NT2/D1 (cell line): ENCODE data around the gene PLXNA4.
"Not testable (repeated sequence)": the region's sequence is repeated elsewhere in the genome, so short reads cannot be mapped to it uniquely, and the experiment has no call there.

ENCODE experiments used
- DNase-seq: peaks from one replicate; pipeline ENCODE4 v3.0.0-alpha.2; 2011; ENCODE audit warnings: low read depth, low spot score
- H3K27me3 ChIP-seq: 2 replicates; pipeline ENCODE4 v1.6.0; 2011; ENCODE audit warnings: mild to moderate bottlenecking; ENCODE audit not compliant: insufficient read length, insufficient read depth
- H3K36me3 ChIP-seq: 2 replicates; pipeline ENCODE4 v1.6.1; 2011; ENCODE audit warnings: mild to moderate bottlenecking, low read length, mixed read lengths; ENCODE audit not compliant: insufficient read depth, insufficient read length
- H3K4me1 ChIP-seq: 2 replicates; pipeline ENCODE4 v1.5.1; 2011; ENCODE audit not compliant: insufficient read depth, insufficient read length
- H3K4me3 ChIP-seq: 2 replicates; pipeline ENCODE4 v1.5.1; 2011; ENCODE audit warnings: low read depth; ENCODE audit not compliant: insufficient read length
- H3K9ac ChIP-seq: 2 replicates; pipeline ENCODE4 v1.6.0; 2011; ENCODE audit warnings: low read depth; ENCODE audit not compliant: insufficient read length
- H3K9me3 ChIP-seq: 2 replicates; pipeline ENCODE4 v1.5.1; 2011; ENCODE audit warnings: mild to moderate bottlenecking, low read length; ENCODE audit not compliant: insufficient read depth
- SUZ12 ChIP-seq: IDR thresholded peaks from 2 replicates; pipeline ENCODE4 v1.6.1; 2011; ENCODE audit not compliant: insufficient read length, insufficient read depth; ENCODE audit errors: extremely low read depth
- YY1 ChIP-seq: IDR thresholded peaks from 2 replicates; pipeline ENCODE4 v1.6.1; 2011; ENCODE audit not compliant: insufficient read length, insufficient read depth
- ZNF274 ChIP-seq: IDR thresholded peaks from 2 replicates; pipeline ENCODE4 v1.6.1; 2011; ENCODE audit warnings: mild to moderate bottlenecking, low read depth, low read length

PLXNA4 gene

DNA sequence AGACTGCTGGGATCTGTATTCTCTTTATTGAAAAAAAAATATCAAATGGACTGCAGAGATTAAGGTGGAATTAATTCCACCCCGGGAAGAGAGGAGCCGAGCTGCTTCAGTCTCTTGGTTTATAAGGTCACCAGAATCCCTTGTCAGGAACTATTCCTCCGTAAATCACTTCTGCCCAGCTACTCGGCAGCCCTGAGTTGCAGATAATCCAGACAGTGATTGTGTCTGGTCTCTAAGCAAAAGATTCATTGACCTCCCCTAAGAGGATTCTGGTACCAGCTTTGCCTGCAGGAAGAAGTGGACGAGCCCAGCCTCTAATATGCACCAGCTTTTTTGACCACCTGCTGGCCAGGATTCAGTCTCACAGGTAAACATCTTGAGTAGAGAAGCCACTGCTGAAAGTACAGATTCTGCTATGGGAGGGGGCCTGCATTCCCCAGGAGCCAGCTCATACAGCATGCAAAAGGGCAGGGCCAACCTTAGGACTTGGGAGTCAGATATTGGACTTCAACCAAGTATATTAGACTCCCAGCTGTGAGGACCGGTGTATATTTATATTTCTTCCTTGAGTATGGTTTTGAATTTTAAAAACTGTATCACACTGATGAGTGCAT is 27.1 kb upstream of the PLXNA4 start:
- Histone ChIP-seq H3K9ac (no peak overlapping the region), H3K4me1 (no peaks in the 10 kb centered on the region), H3K9me3 (no peaks in the 10 kb centered on the region), H3K27me3 (no peaks in the 10 kb centered on the region), H3K36me3 (no peaks in the 10 kb centered on the region), H3K4me3 (no peak overlapping the region)
- no peak for DNase-seq
- no peak for TF ChIP-seq ZNF274
- TF ChIP-seq SUZ12 = no peak
- TF ChIP-seq YY1 = no peak

DNA sequence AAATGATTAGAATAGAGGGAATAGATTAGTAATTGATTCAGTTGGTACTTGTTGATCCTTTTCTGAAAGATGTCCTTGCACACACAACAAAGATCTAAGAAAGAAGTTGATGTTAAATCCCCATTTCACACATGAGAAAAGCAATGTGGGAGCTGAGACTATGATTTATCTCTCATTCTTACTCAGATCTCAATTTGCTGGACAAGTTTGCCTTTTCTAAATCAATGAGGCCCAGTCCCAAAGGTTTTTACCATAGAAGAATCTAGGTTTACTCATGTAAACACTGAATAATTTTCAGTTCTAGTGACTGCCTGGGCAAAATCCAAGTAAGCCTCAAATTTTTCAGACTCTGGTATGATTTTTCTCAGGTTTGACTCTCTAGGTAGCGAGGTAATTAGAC is 25.5 kb upstream of the PLXNA4 start:
- no peak for DNase-seq
- no peaks in the 10 kb centered on the region for H3K9me3 ChIP-seq
- no peak overlapping the region for H3K9ac ChIP-seq
- H3K36me3 ChIP-seq = no peaks in the 10 kb centered on the region
- no peaks in the 10 kb centered on the region for H3K27me3 ChIP-seq
- no peak overlapping the region for H3K4me3 ChIP-seq
- no peaks in the 10 kb centered on the region for H3K4me1 ChIP-seq
- TF ChIP-seq YY1 (no peak), SUZ12 (no peak), ZNF274 (no peak)

DNA sequence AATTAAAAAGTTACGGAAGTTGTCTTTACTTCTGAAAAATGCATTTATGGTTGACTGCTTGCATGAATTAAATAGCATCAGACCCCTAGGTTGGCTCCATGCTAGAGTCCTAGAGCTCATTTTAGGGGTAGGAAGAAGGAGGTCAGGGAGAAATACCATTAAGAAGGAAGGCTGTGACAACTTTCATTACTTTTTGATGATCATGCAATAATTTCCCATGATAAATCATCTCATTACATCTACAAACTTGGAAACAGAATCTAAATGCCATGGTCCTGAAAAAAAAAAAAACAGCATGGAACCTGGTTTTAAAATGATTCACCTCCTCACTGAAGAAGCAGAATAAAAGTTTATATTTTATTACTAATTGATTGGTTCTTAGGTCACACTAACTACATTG is 20.3 kb upstream of the PLXNA4 start:
- Histone ChIP-seq H3K4me3 (no peak overlapping the region), H3K36me3 (no peaks in the 10 kb centered on the region), H3K4me1 (no peaks in the 10 kb centered on the region), H3K9me3 (no peaks in the 10 kb centered on the region), H3K27me3 (no peaks in the 10 kb centered on the region), H3K9ac (no peak overlapping the region)
- TF ChIP-seq YY1 (no peak), SUZ12 (no peak), ZNF274 (no peak)
- no peak for DNase-seq

DNA sequence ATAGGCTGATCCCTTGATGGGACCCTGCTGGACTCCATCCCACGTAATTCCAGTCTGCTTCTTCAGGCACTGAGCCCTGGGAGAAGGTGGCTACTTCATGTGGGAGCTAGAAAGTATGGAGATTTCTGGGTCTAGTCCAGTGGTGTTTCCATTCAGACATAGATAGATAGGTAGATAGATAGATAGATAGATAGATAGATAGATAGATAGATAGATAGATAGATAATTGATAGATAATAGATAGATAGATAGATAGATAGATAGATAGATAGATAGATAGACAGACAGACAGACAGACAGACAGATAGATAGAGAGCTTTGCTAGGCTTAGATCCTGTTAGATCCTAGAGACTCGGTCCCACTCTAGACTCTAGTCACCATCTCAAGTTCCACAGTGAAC is 18.5 kb upstream of the PLXNA4 start:
- not testable (repeated sequence) for H3K4me1 ChIP-seq, H3K4me3 ChIP-seq, H3K27me3 ChIP-seq, DNase-seq, H3K36me3 ChIP-seq, H3K9ac ChIP-seq, H3K9me3 ChIP-seq

DNA sequence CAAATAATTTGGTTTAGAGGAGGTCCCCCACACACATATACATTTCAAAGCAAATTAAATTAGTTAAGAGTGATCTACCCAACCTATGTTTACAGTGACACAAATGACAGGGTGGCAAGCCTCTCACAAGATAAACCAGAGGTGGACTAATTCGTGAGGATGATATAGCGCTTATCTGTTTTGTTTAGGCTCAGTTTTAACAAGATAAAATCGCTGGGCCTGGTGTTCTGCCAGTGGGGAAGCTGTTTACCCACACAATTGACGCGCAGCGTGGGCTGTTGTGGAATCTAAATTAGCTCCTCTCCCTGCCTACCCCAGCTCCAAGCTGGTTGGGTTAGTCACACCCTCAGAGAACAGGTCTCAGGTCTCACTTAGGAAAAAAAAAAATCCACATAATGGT is 16.7 kb upstream of the PLXNA4 start:
- Histone ChIP-seq H3K9me3 (no peaks in the 10 kb centered on the region; the same call in 1 of the 2 replicates), H3K36me3 (no peaks in the 10 kb centered on the region), H3K4me1 (no peaks in the 10 kb centered on the region), H3K27me3 (no peaks in the 10 kb centered on the region), H3K9ac (no peak overlapping the region), H3K4me3 (no peak overlapping the region)
- DNase-seq = no peak
- TF ChIP-seq YY1 (no peak), SUZ12 (no peak), ZNF274 (no peak)

DNA sequence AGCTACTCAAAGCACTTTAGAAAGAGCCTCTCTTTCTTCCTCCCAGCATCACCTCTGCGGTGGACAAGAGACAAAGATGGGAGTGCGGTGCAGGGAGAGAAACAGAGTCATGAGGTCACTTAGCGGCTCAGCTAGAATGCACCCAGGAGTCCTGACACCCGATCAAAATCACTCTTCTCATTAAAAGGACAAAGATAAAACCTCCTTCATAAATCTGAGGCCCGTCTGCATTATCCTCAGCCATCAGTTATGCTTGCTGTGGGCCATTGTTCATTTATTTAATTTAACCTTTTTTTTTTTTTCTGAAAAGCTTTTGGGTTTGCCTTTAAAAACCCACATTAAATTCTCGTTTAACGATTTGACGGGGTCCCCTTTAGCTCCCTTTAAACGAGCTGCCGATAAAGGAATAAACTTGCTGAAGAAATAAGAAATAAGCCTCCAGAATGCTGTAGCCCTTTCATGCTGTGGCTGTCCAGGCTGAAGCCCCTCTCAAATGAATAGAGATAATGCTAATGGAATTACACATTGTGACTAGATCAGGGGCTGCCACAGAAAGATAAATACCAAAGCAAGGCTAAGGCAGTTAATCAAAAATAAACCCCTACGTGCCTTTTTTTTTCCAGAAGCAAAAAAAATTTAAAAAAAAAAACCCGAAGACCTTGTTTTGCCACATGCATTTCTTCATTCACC is 16.1 kb upstream of the PLXNA4 start:
- Histone ChIP-seq H3K4me1 (no peaks in the 10 kb centered on the region), H3K36me3 (no peaks in the 10 kb centered on the region), H3K27me3 (no peaks in the 10 kb centered on the region), H3K9me3 (no peaks in the 10 kb centered on the region; the same call in 1 of the 2 replicates), H3K9ac (no peak overlapping the region), H3K4me3 (no peak overlapping the region)
- no peak for TF ChIP-seq ZNF274
- TF ChIP-seq SUZ12 = no peak
- TF ChIP-seq YY1 = no peak
- no peak for DNase-seq

DNA sequence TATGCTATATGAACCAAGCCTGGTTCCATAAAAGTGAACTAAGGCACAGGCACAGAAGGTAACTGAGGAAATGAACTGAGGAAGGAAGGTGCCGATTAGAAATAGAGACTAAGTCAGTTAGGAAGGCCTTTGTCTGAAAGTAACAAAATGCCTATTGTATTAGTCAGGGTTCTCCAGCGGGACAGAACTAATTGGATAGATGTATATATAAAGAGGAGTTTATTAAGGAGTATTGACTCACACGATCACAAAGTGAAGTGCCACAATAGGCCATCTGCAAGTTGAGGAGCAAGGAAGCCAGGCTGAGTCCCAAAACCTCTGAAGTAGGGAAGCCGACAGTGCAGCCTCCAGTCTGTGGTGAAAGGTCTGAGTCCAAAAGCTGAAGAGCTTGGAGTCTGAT is 13.9 kb upstream of the PLXNA4 start:
- H3K36me3 ChIP-seq = no peaks in the 10 kb centered on the region
- TF ChIP-seq YY1 = no peak
- no peak for TF ChIP-seq ZNF274
- TF ChIP-seq SUZ12 = no peak
- no peaks in the 10 kb centered on the region for H3K27me3 ChIP-seq
- DNase-seq = no peak
- H3K4me3 ChIP-seq = no peak overlapping the region
- no peaks in the 10 kb centered on the region; the same call in 1 of the 2 replicates for H3K9me3 ChIP-seq
- no peaks in the 10 kb centered on the region for H3K4me1 ChIP-seq
- H3K9ac ChIP-seq = no peak overlapping the region
